ENCODE measurements around the gene CTNNA1.

DNA sequence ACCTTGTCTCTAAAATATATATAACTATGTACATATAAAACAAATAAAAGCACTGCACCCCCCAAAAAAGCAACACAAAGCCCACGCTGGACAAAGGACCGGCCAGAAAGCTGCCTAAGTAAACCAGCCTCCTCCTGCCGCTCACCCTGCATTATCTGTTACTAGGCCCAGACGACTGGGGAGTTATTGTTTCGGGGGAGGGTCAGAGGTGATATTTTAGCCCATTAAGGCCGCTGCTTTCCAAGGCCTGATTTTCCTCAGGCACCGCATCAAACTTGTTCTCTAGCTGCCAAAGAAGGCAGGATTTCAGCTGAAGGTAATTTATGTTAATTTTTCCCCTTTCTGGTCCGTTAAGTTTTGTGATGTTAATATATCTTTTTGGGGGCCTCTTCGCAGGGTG is 44.0 kb upstream of the CTNNA1 start:
- no peak for TF ChIP-seq OSR1 (CRISPR knock-in tag; IDR thresholded peaks at IDR 0.05)
- TF ChIP-seq, protein P1, sequence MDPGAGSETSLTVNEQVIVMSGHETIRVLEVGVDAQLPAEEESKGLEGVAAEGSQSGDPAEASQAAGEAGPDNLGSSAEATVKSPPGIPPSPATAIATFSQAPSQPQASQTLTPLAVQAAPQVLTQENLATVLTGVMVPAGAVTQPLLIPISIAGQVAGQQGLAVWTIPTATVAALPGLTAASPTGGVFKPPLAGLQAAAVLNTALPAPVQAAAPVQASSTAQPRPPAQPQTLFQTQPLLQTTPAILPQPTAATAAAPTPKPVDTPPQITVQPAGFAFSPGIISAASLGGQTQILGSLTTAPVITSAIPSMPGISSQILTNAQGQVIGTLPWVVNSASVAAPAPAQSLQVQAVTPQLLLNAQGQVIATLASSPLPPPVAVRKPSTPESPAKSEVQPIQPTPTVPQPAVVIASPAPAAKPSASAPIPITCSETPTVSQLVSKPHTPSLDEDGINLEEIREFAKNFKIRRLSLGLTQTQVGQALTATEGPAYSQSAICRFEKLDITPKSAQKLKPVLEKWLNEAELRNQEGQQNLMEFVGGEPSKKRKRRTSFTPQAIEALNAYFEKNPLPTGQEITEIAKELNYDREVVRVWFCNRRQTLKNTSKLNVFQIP (CRISPR knock-in tag; IDR thresholded peaks at IDR 0.05; ENCODE audit: borderline replicate concordance, low read depth): no peak
- TF ChIP-seq, protein P2, sequence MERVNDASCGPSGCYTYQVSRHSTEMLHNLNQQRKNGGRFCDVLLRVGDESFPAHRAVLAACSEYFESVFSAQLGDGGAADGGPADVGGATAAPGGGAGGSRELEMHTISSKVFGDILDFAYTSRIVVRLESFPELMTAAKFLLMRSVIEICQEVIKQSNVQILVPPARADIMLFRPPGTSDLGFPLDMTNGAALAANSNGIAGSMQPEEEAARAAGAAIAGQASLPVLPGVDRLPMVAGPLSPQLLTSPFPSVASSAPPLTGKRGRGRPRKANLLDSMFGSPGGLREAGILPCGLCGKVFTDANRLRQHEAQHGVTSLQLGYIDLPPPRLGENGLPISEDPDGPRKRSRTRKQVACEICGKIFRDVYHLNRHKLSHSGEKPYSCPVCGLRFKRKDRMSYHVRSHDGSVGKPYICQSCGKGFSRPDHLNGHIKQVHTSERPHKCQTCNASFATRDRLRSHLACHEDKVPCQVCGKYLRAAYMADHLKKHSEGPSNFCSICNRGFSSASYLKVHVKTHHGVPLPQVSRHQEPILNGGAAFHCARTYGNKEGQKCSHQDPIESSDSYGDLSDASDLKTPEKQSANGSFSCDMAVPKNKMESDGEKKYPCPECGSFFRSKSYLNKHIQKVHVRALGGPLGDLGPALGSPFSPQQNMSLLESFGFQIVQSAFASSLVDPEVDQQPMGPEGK (CRISPR knock-in tag; IDR thresholded peaks at IDR 0.05; ENCODE audit: borderline replicate concordance): no peak
- no peak for TF ChIP-seq ZFP3 (CRISPR knock-in tag; IDR thresholded peaks at IDR 0.05)
- TF ChIP-seq ZFP30 (CRISPR knock-in tag; IDR thresholded peaks at IDR 0.05): no peak

All from SK-N-SH treated with all-trans-retinoic acid at 6 μM for 48 hours (cell line).